Mammary epithelial cell (primary cell): ENCODE data around the gene THTPA.

Experiments
- CTCF ChIP-seq, 2 donors: IDR thresholded peaks in 1 of 2; conservative IDR thresholded peaks in 1 of 2; 2 replicates each; pipeline ENCODE4 v1.5.1; 2011 to 2012; ENCODE audit warnings: inconsistent platforms in 2 of 2, low read length in 2 of 2, mild to moderate bottlenecking in 2 of 2, control low read depth in 1 of 2, low read depth in 1 of 2; ENCODE audit not compliant: insufficient read depth in 1 of 2; ENCODE audit errors: extremely low read depth in 1 of 2
- EZH2 ChIP-seq: IDR thresholded peaks from 2 replicates; pipeline ENCODE4 v1.6.1; 2012; ENCODE audit warnings: low read length, inconsistent platforms, borderline replicate concordance

- no peak for TF ChIP-seq CTCF (conservative IDR thresholded peaks at IDR 0.05 in 1 of 2, IDR thresholded peaks at IDR 0.05 in 1 of 2; ENCODE audit: extremely low read depth in 1 of 2, insufficient read depth in 1 of 2, low read depth in 1 of 2, low read length in 2 of 2)
- no peak for TF ChIP-seq EZH2
Observed at GRCh38 chr14:23561259-23561658, 5.2 kb downstream of the THTPA start.
